Psoas muscle (tissue), 8 donors: ENCODE data around the gene ZNF385A. TPM values are rescaled to one million over a fixed set of nuclear protein-coding genes. Genes with fewer than 3 reads are reported as not detected.

Source experiments
- ATAC-seq, 4 donors: fragments of 200-7000 bp; cut with Tn5 transposase; one replicate each; pipeline ENCODE4 v1.9.1; 2020; ENCODE audit warnings: moderate library complexity in 3 of 4, mild to moderate bottlenecking in 2 of 4
- DNase-seq, 2 donors: peaks; one replicate each; pipeline ENCODE4 v3.0.0-alpha.2; 2020
- H3K27ac ChIP-seq: fragments of 200-600 bp; one replicate; pipeline ENCODE4 v1.8.0; 2022
- H3K27me3 ChIP-seq, 3 donors: fragments of 200-600 bp in 1 of 3; one replicate each; pipeline versions ENCODE4 v1.6.1 to v1.8.0; 2013 to 2022; ENCODE audit warnings: low read length in 2 of 3, mild to moderate bottlenecking in 2 of 3, moderate library complexity in 1 of 3; ENCODE audit not compliant: insufficient read depth in 3 of 3
- H3K36me3 ChIP-seq, 2 donors: fragments of 200-600 bp in 1 of 2; one replicate each; pipeline versions ENCODE4 v1.6.1 to v1.8.0; 2013 to 2022; ENCODE audit warnings: low read depth in 1 of 2, mild to moderate bottlenecking in 1 of 2, moderate library complexity in 1 of 2; ENCODE audit not compliant: insufficient read depth in 1 of 2
- H3K4me1 ChIP-seq: fragments of 200-600 bp; one replicate; pipeline ENCODE4 v1.8.0; 2022
- H3K4me3 ChIP-seq: fragments of 200-600 bp; one replicate; pipeline ENCODE4 v1.8.0; 2022; ENCODE audit warnings: mild to moderate bottlenecking
- H3K9me3 ChIP-seq: fragments of 200-600 bp; one replicate; pipeline ENCODE4 v1.8.0; 2022
- WGBS, 3 donors: extraction: QIAGEN DNeasy Blood & Tissue Kit; methylation state at CpG; one replicate each; pipeline versions ENCODE4 v1.1.6 to v1.1.7; 2013; 5-methylcytosine and 5-hydroxymethylcytosine counted together
- intact Hi-C, 2 donors: fragments of 100-400 bp; cut with DNase I; formaldehyde crosslinking; loops; one replicate each; pipeline versions ENCODE4 v1.11.0 to v1.14.2; 2022
- polyA plus RNA-seq, 3 donors: library from polyadenylated mRNA; stranded (reverse); fragments of 200-250 nt; gene quantifications; one replicate each; pipeline ENCODE4 v1.2.3, GENCODE V29; 2013
- total RNA-seq, 4 donors: library from RNA; stranded (reverse); fragmentation: NEBNext Ultra II Directional in 2 of 4; extraction: Animal tissue kit (Norgen Biotek cat#: 25700) in 2 of 4; gene quantifications; one replicate each; pipeline versions ENCODE4 v1.2.1 to v1.2.4, GENCODE V29; 2021 to 2023
- TF ChIP-seq, protein P1 (sequence below): fragments of 200-600 bp; IDR thresholded peaks from one replicate; pipeline ENCODE4 v1.8.0; 2022; ENCODE audit warnings: antibody characterized with exemption
- donor health status: healthy with polysubstance abuse.
- donor health status: DM: no; HTN: no; CAD: no; lungs with moderate emphysema.
- donor health status: Bipolar disorder and iron deficiency.
- donor health status: healthy.
- donor health status: DM: yes; HTN: yes; CAD: no.
- donor health status: DM: no; HTN: no; CAD: no.
- donor health status: DM: no; HTN: no; CAD: no.
- donor health status: DM: yes; HTN: yes; CAD: no.

The ZNF385A gene
- total and polyA plus RNA-seq, 7 donors: 4.9 to 85.8 (median 28.0) TPM

DNA sequence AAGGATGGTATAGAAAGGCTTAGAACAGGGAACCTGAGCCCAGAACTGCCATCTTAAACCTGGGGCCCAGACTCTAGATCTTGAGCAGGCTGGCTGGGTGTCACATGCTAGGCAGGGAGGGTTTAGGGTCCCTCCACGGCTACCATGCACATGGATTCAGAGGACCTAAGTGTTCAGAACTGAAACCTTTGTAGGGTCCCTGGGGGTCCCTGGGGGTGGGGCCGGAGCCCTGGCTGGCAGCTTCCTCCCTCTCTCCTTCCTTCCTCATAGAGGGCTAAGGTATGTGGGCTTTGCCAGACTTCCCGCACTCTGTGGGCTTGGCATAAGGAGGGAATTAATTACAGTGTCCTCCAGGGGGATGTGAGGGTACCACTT, 4.6 kb upstream of the ZNF385A start:
- no peak overlapping the region for H3K27ac ChIP-seq
- WGBS, 3 donors: 89 to 96% (median 89%) methylated on average over 3 of the region's 3 CpGs
- intact Hi-C loops: no loop called here
- TF ChIP-seq, protein P1, sequence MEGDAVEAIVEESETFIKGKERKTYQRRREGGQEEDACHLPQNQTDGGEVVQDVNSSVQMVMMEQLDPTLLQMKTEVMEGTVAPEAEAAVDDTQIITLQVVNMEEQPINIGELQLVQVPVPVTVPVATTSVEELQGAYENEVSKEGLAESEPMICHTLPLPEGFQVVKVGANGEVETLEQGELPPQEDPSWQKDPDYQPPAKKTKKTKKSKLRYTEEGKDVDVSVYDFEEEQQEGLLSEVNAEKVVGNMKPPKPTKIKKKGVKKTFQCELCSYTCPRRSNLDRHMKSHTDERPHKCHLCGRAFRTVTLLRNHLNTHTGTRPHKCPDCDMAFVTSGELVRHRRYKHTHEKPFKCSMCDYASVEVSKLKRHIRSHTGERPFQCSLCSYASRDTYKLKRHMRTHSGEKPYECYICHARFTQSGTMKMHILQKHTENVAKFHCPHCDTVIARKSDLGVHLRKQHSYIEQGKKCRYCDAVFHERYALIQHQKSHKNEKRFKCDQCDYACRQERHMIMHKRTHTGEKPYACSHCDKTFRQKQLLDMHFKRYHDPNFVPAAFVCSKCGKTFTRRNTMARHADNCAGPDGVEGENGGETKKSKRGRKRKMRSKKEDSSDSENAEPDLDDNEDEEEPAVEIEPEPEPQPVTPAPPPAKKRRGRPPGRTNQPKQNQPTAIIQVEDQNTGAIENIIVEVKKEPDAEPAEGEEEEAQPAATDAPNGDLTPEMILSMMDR: no peak
- no peaks in the 10 kb centered on the region for H3K9me3 ChIP-seq
- H3K4me1 ChIP-seq: peaks cover 13% of the 10 kb centered on the region
- DNase-seq (peak in 1 of 2 donors; percentile 38), ATAC-seq (no peak)
- no peak overlapping the region for H3K4me3 ChIP-seq
- H3K27me3 ChIP-seq: no peaks in the 10 kb centered on the region
- no peaks in the 10 kb centered on the region for H3K36me3 ChIP-seq

DNA sequence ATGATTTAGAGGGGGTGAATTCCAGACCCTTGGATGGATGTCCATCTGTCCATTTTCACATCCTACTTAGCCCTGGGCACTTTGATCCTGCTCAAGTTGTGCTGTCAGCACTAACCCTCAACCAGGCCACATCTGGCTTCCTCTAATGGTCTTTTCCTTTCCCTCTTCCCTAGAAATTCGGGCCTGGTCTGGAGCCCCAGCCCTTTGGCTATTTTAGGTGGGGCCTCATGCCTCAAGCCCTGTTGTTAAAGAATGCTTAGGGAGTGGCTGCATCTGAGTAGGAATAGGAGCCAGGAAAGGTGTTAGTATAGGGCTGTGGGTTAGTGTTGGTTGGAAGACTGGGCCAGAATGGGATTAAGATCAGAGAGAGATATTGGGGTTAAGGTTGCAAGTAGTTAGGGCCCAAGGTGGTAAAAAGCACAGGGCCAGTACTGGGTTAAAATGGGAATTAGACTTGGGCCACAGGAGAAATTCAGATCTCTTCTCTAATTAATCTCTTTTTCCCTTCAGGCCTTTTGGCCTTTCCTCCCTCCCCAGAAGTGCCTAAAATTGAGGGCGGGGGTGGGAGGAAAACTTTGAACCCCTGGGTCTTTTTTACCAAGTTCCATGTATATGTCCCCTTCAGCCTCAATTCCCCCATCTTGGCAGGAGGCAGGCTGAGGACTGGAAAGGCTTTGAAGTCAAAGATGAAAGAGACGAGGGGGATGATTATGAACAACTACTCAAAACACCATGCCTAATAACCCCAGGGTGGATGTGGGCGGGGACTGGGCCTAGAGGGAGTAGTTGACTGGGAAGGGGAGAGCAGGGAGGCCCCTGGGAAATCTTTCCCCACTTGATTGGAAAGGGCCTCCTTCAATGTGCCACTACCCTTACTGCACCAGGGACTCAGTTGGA, 4.0 kb upstream of the ZNF385A start:
- Histone ChIP-seq H3K4me3 (no peak overlapping the region), H3K9me3 (no peaks in the 10 kb centered on the region), H3K36me3 (no peaks in the 10 kb centered on the region), H3K27ac (no peak overlapping the region), H3K27me3 (no peaks in the 10 kb centered on the region), H3K4me1 (peaks cover 19% of the 10 kb centered on the region)
- 70 to 78% (median 77%) methylated on average over 4 of the region's 4 CpGs for WGBS, 3 donors
- DNase-seq (peak in 1 of 2 donors; percentile 29), ATAC-seq (no peak)
- intact Hi-C loops: no loop called here
- TF ChIP-seq, protein P1: no peak

DNA sequence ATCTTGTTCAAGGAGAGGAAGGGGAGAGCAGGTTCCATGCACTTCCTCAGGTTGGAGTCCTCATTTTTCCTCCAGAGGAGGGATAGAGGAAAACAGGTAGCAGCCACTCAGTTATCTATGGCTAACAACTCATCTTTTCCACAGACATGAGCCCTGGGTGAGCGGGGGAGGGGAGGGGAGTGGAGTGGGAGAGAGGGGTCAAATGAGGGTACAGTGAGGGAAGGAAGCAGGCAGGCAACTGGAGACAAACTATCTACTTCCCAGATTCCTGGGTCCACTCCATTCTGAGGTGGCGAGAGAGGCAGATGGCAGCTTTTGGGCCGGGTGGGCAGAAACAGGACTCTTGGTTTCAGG, 2.6 kb upstream of the ZNF385A start:
- intact Hi-C loops: no loop called here
- peaks cover 31% of the 10 kb centered on the region for H3K4me1 ChIP-seq
- 62 to 71% (median 66%) methylated on average over 3 of the region's 3 CpGs for WGBS, 3 donors
- H3K9me3 ChIP-seq: no peaks in the 10 kb centered on the region
- no peaks in the 10 kb centered on the region for H3K27me3 ChIP-seq
- ATAC-seq (no peak), DNase-seq (peak in 1 of 2 donors; percentile 46)
- peaks cover 0 to 4% of the 10 kb centered on the region in 2 donors for H3K36me3 ChIP-seq
- H3K27ac ChIP-seq: peak overlapping the region; percentile 69
- TF ChIP-seq, protein P1: no peak
- H3K4me3 ChIP-seq: no peak overlapping the region

DNA sequence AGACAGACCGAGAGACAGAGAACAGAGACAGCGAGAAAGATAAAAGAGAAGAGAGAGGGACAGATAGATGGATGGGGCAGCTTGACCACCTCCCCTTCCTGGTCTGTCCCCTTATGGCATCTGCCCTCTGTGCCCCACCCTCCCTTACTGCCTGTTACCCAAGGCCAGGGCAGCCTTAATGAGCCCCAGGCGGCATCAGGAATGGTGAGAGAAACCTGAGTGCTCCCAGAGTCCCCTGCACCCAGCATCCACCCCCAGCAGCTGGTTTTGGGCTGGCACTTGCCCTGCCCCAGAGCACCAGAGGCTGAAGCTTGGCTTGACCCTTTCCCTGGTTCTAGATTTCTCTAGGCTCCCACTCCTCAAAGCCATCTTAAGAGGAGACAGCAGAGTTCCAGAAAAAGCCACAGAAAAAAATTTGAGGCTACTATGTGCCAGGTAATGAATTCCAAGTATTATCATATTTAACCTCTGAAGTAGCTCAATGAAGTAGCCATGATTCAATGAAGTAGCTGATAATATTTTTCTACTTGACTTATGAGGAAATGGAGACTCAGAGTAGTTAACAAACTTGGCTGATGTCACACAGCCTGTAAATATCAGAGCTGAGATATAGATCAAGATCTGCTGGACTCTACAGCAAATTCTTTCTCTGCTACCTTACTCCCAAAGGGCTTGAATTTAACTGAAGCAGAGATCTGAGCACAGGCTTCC, 2.0 kb upstream of the ZNF385A start:
- Histone ChIP-seq H3K4me1 (peaks cover 34% of the 10 kb centered on the region), H3K27me3 (no peaks in the 10 kb centered on the region), H3K27ac (peak overlapping the region; percentile 69), H3K36me3 (peaks cover 0 to 7% of the 10 kb centered on the region in 2 donors), H3K9me3 (no peaks in the 10 kb centered on the region), H3K4me3 (peak overlapping the region; percentile 67)
- WGBS, 3 donors: 31 to 49% (median 34%) methylated on average over 3 of the region's 3 CpGs
- TF ChIP-seq, protein P1: no peak
- DNase-seq: peak; percentile 60 to 81
- intact Hi-C loops: no loop called here
- peak; percentile 64 to 81 (median 74) for ATAC-seq
